Inflammatory macrophage treated with lipopolysaccharide for 4 hours (primary cell): ENCODE measurements around the gene PHLDB2.

Experiments used
- DNase-seq: peaks from one replicate; pipeline ENCODE4 v3.0.0-alpha.2; 2020

Gene PHLDB2

GRCh38 chr3:111967651-111968274, 108.7 kb downstream of the PHLDB2 start:
- peak; percentile 81 for DNase-seq

- no peak for DNase-seq
Measured at GRCh38 chr3:111968319-111969054, 109.4 kb downstream of the PHLDB2 start.

GRCh38 chr3:111970376-111970775, 111.3 kb downstream of the PHLDB2 start:
- DNase-seq: no peak

GRCh38 chr3:111971533-111972130, 112.6 kb downstream of the PHLDB2 start:
- DNase-seq: no peak

- DNase-seq: peak; percentile 1
Measured at GRCh38 chr3:111972891-111973290, 113.8 kb downstream of the PHLDB2 start.

GRCh38 chr3:111975131-111975530, 116.1 kb downstream of the PHLDB2 start:
- no peak for DNase-seq

GRCh38 chr3:111976254-111976653, 117.2 kb downstream of the PHLDB2 start:
- DNase-seq: no peak

- peak; percentile 99 for DNase-seq
Measured at GRCh38 chr3:111978583-111979433, 119.7 kb downstream of the PHLDB2 start, which contains the start of gene ABHD10. ABHD10 (plus strand) TSS chr3:111979026; CDS start chr3:111979062, 36 bp downstream.

- DNase-seq: peak; percentile 85
Measured at GRCh38 chr3:111979434-111980038, 120.5 kb downstream of the PHLDB2 start.

- no peak for DNase-seq
Measured at GRCh38 chr3:111980716-111981456, 121.8 kb downstream of the PHLDB2 start.

- no peak for DNase-seq
Measured at GRCh38 chr3:111981457-111981763, 122.3 kb downstream of the PHLDB2 start.

GRCh38 chr3:111984636-111985298, 125.7 kb downstream of the PHLDB2 start:
- DNase-seq: no peak

- DNase-seq: no peak
Measured at GRCh38 chr3:111986800-111987199, 127.7 kb downstream of the PHLDB2 start.

- DNase-seq: peak; percentile 61
Measured at GRCh38 chr3:111989061-111989678, 130.1 kb downstream of the PHLDB2 start.

- DNase-seq: no peak
Measured at GRCh38 chr3:111993038-111993437, 134.0 kb downstream of the PHLDB2 start.

- no peak for DNase-seq
Measured at GRCh38 chr3:111998636-111999483, 139.8 kb downstream of the PHLDB2 start, which contains the start of gene TAGLN3. TAGLN3 (plus strand) TSS chr3:111998922; CDS start chr3:111999423, 501 bp downstream.

- no peak for DNase-seq
Measured at GRCh38 chr3:111999484-112000324, 140.6 kb downstream of the PHLDB2 start.

GRCh38 chr3:112000367-112000771, 141.3 kb downstream of the PHLDB2 start:
- no peak for DNase-seq

- no peak for DNase-seq
Measured at GRCh38 chr3:112000966-112001365, 141.9 kb downstream of the PHLDB2 start.
